A673 (cell line): ENCODE data around the gene HAPSTR1. TPM values are rescaled to one million over a fixed set of nuclear protein-coding genes. Genes with fewer than 3 reads are reported as not detected.

Experiments
- BruUV-seq: library from RNA; stranded (reverse); fragments of 400-500 nt; replicated peaks from 2 replicates; lab custom pipeline; 2021; lab: Mats Ljungman, UMichigan
- CTCF ChIA-PET: fragments of 300-600 bp; sonication (Branson Sonifier 250); formaldehyde crosslinking; loops from one replicate; lab custom pipeline; 2022; ENCODE audit warnings: antibody characterized with exemption; lab: Charles Lee
- POLR2A ChIA-PET: fragments of 300-600 bp; sonication (Branson Sonifier 250); formaldehyde crosslinking; loops from one replicate; lab custom pipeline; 2022; ENCODE audit warnings: antibody characterized with exemption; ENCODE audit not compliant: low non-redundant PET; lab: Charles Lee
- DNase-seq: peaks from one replicate; pipeline ENCODE4 v3.0.0-alpha.2; 2015; ENCODE audit warnings: low spot score
- H3K27ac ChIP-seq: fragments of 200-600 bp; sonication (generic); 2 replicates; pipeline ENCODE4 v1.5.1; 2016; ENCODE audit warnings: mixed run types, low read depth, mild to moderate bottlenecking, mixed read lengths, antibody characterized with exemption, low read length; ENCODE audit not compliant: poor library complexity, severe bottlenecking
- H3K27me3 ChIP-seq: fragments of 200-600 bp; sonication (generic); replicated peaks from 2 replicates; pipeline ENCODE4 v1.6.1; 2017; ENCODE audit warnings: mixed run types, low read depth, mild to moderate bottlenecking, mixed read lengths, antibody characterized with exemption, low read length; ENCODE audit not compliant: insufficient read depth, poor library complexity
- H3K36me3 ChIP-seq: fragments of 200-600 bp; sonication (generic); 2 replicates; pipeline ENCODE4 v1.6.1; 2016; ENCODE audit warnings: mixed run types, mild to moderate bottlenecking, mixed read lengths, antibody characterized with exemption, low read length; ENCODE audit not compliant: insufficient read depth, poor library complexity, severe bottlenecking
- H3K4me1 ChIP-seq: fragments of 200-600 bp; sonication (generic); 2 replicates; pipeline ENCODE4 v1.6.1; 2017; ENCODE audit warnings: mixed run types, mild to moderate bottlenecking, mixed read lengths, antibody characterized with exemption, low read length; ENCODE audit not compliant: insufficient read depth, poor library complexity, severe bottlenecking
- H3K4me3 ChIP-seq: fragments of 200-600 bp; sonication (generic); 2 replicates; pipeline ENCODE4 v1.5.1; 2016; ENCODE audit warnings: low read depth, mixed run types, mild to moderate bottlenecking, mixed read lengths, low read length; ENCODE audit not compliant: poor library complexity, severe bottlenecking
- H3K9me3 ChIP-seq: fragments of 200-600 bp; sonication (generic); 2 replicates; pipeline ENCODE4 v1.6.1; 2016; ENCODE audit warnings: mixed run types, low read depth, mild to moderate bottlenecking, mixed read lengths, antibody characterized with exemption, low read length; ENCODE audit not compliant: poor library complexity, severe bottlenecking
- CTCF ChIP-seq: fragments of 300-800, 200-600 bp; sonication (generic); conservative IDR thresholded peaks from 2 replicates; pipeline ENCODE4 v1.5.1; 2017; ENCODE audit warnings: low read depth, mild to moderate bottlenecking, antibody characterized with exemption, low read length, moderate library complexity, mixed read lengths
- EZH2 ChIP-seq: fragments of 200-600 bp; sonication (generic); IDR thresholded peaks from 2 replicates; pipeline ENCODE4 v1.6.1; 2017; ENCODE audit warnings: borderline replicate concordance, low read depth, mild to moderate bottlenecking, mixed read lengths, antibody characterized with exemption, low read length; ENCODE audit not compliant: poor library complexity, severe bottlenecking
- intact Hi-C: fragments of 100-400 bp; cut with micrococcal nuclease; formaldehyde crosslinking; loops from one replicate; pipeline ENCODE4 v1.10.0; 2022; ENCODE audit not compliant: unreplicated experiment
- total RNA-seq: library from RNA; stranded (reverse); gene quantifications from 2 replicates; pipeline ENCODE4 v1.2.3, GENCODE V29; 2021

Gene HAPSTR1
- total RNA-seq, 1 experiment from 2014 or later = 90.4 TPM

DNA sequence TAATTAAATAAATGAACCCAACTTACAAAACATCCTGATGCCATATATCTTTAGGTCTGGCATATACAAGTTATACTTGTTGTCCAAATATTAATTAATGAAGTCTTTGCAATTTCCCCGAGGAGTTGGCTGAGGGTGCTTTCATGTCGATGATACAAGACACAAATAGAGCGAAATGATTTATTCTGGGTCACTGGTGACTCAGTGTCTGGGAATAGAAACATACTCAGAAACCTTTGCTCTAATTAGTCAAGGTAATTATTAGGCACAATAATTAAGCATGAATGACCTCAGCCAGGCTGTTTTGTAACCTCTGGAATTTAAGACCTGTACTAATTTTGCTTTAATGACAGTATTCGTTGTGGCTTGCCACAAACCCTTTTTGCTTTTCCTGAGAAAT, 37.0 kb upstream of the HAPSTR1 start:
- POLR2A ChIA-PET = no interaction called here
- no peaks in the 10 kb centered on the region for H3K4me1 ChIP-seq
- BruUV-seq = no TSS peak
- no peak for DNase-seq
- no peak for TF ChIP-seq CTCF
- TF ChIP-seq EZH2 = no peak
- H3K27me3 ChIP-seq = no peaks in the 10 kb centered on the region
- H3K9me3 ChIP-seq = no peaks in the 10 kb centered on the region
- CTCF ChIA-PET = interaction anchor here (0.6 kb wide), 1 partner anchor 26 kb away, joined by 4 read pairs; no protein-coding TSS in a partner anchor
- H3K36me3 ChIP-seq = no peaks in the 10 kb centered on the region
- intact Hi-C loops = no loop called here
- H3K4me3 ChIP-seq = no peak overlapping the region
- no peak overlapping the region for H3K27ac ChIP-seq

- no peaks in the 10 kb centered on the region for H3K9me3 ChIP-seq
- H3K36me3 ChIP-seq = no peaks in the 10 kb centered on the region
- ChIA-PET CTCF (interaction anchor here (0.6 kb wide), 1 partner anchor 26 kb away, joined by 4 read pairs; no protein-coding TSS in a partner anchor), POLR2A (no interaction called here)
- no peak for DNase-seq
- TF ChIP-seq EZH2 = no peak
- no peak for TF ChIP-seq CTCF
- H3K4me1 ChIP-seq = no peaks in the 10 kb centered on the region
- no peaks in the 10 kb centered on the region for H3K27me3 ChIP-seq
- BruUV-seq = no TSS peak
- H3K27ac ChIP-seq = no peak overlapping the region
- intact Hi-C loops = no loop called here
- H3K4me3 ChIP-seq = no peak overlapping the region
Measured at GRCh38 chr16:9055115-9055514, 36.3 kb upstream of the HAPSTR1 start.

- no peaks in the 10 kb centered on the region for H3K36me3 ChIP-seq
- no peak for TF ChIP-seq EZH2
- no peak for TF ChIP-seq CTCF
- no peak overlapping the region for H3K4me3 ChIP-seq
- ChIA-PET CTCF (no interaction called here), POLR2A (no interaction called here)
- no peak overlapping the region for H3K27ac ChIP-seq
- BruUV-seq = no TSS peak
- no peak for DNase-seq
- no peaks in the 10 kb centered on the region for H3K27me3 ChIP-seq
- no peaks in the 10 kb centered on the region for H3K4me1 ChIP-seq
- intact Hi-C loops = no loop called here
- no peaks in the 10 kb centered on the region for H3K9me3 ChIP-seq
Measured at GRCh38 chr16:9055661-9056060, 35.8 kb upstream of the HAPSTR1 start.
